Keratinocyte (primary cell): ENCODE data around the gene RNASEH1.

Experiments used
- EZH2 ChIP-seq: IDR thresholded peaks from one replicate; pipeline ENCODE4 v1.6.1; 2012; ENCODE audit warnings: inconsistent platforms, mild to moderate bottlenecking, low read length, moderate library complexity
- TF ChIP-seq, protein P1 (sequence below), 3 experiments: IDR thresholded peaks in 1 of 3; conservative IDR thresholded peaks in 1 of 3; optimal IDR thresholded peaks in 1 of 3; 2 replicates in 2 of 3; 3 replicates in 1 of 3; pipeline versions ENCODE3 to v1.5.1; 2011; ENCODE audit warnings: low read length in 3 of 3, mild to moderate bottlenecking in 3 of 3, moderate library complexity in 2 of 3, control low read depth in 1 of 3, inconsistent platforms in 1 of 3; ENCODE audit not compliant: insufficient read depth in 2 of 3; ENCODE audit errors: extremely low read depth in 1 of 3

DNA sequence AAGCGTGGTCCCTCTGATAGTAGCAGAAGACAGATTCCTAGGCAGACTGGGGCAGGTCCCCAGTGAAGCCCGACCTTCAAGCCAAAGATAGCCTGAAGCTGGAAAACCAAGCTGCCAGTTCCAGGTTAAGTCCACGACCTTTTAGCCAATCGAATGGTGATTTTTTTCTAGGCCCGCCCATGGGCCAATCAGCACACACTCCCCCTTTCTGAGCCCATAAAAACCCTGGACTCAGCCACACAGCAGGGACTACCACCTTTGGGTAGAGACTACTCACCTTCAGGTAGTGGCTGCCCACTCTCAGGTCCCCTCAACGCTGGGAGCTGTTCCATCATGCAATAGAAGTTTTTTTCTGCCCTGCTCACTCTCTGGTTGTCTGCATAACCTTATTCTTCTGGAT, 24.3 kb downstream of the RNASEH1 start:
- TF ChIP-seq, protein P1, sequence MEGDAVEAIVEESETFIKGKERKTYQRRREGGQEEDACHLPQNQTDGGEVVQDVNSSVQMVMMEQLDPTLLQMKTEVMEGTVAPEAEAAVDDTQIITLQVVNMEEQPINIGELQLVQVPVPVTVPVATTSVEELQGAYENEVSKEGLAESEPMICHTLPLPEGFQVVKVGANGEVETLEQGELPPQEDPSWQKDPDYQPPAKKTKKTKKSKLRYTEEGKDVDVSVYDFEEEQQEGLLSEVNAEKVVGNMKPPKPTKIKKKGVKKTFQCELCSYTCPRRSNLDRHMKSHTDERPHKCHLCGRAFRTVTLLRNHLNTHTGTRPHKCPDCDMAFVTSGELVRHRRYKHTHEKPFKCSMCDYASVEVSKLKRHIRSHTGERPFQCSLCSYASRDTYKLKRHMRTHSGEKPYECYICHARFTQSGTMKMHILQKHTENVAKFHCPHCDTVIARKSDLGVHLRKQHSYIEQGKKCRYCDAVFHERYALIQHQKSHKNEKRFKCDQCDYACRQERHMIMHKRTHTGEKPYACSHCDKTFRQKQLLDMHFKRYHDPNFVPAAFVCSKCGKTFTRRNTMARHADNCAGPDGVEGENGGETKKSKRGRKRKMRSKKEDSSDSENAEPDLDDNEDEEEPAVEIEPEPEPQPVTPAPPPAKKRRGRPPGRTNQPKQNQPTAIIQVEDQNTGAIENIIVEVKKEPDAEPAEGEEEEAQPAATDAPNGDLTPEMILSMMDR (optimal IDR thresholded peaks at IDR 0.05 in 1 of 3, IDR thresholded peaks at IDR 0.05 in 1 of 3, conservative IDR thresholded peaks at IDR 0.05 in 1 of 3; ENCODE audit: extremely low read depth in 1 of 3, insufficient read depth in 2 of 3, low read length in 3 of 3), result no peak
- no peak for TF ChIP-seq EZH2
